Measurements from ENCODE around the gene POLL. TPM values are rescaled to one million over a fixed set of nuclear protein-coding genes. Genes with fewer than 3 reads are reported as not detected.
A peak's percentile ranks its signal among the peaks of the same experiment; 100 is the strongest.

The POLL gene
- total and polyA plus RNA-seq, 10 of the 15 experiments (the other 5 are each of a cell fraction or from before 2014, with no cell fraction given): 1.5 to 25.4 (median 13.8) TPM

GRCh38 chr10:101558204-101558603 is 29.9 kb downstream of the POLL start:
- H3K27ac ChIP-seq (ENCODE audit: control insufficient read depth, insufficient read depth): no peak overlapping the region
- no peaks in the 10 kb centered on the region for H3K27me3 ChIP-seq (replicated peaks in 1 of 2; ENCODE audit: control insufficient read depth in 2 of 2, insufficient read depth in 2 of 2, low read length in 1 of 2)
- ChIA-PET POLR2A (no interaction called here), RAD21 (ENCODE audit: unreplicated experiment) (no interaction called here), CTCF (interaction anchor here (0.6 to 5.0 kb wide), 2 partner anchors 12 to 344 kb away, joined by 3 to 17 read pairs; no protein-coding TSS in a partner anchor), SMC1A (ENCODE audit: uncharacterized antibody, unreplicated experiment) (interaction anchor here (0.9 kb wide), 1 partner anchor 25 kb away, joined by 3 read pairs; no protein-coding TSS in a partner anchor)
- H3K79me2 ChIP-seq (ENCODE audit: control insufficient read depth, insufficient read depth, low read length): no peaks in the 10 kb centered on the region
- BruUV-seq (replicated peaks): no TSS peak
- H3K4me2 ChIP-seq (ENCODE audit: control insufficient read depth, insufficient read depth): no peak overlapping the region
- no peaks in the 10 kb centered on the region for H3K9me3 ChIP-seq (replicated peaks; ENCODE audit: control insufficient read depth, insufficient read depth, low read length)
- no peak overlapping the region for H3K9ac ChIP-seq (ENCODE audit: control insufficient read depth, insufficient read depth, low read length)
- H2AFZ ChIP-seq (ENCODE audit: control insufficient read depth, low read depth, low read length): no peak overlapping the region
- TF ChIP-seq RUNX3 (IDR thresholded peaks at IDR 0.05; ENCODE audit: low read length) (peak; percentile 42; the same call in 1 of the 2 replicates), TARDBP (IDR thresholded peaks at IDR 0.05; ENCODE audit: borderline replicate concordance) (no peak)
- intact Hi-C loops (cut with micrococcal nuclease; ENCODE audit: unreplicated experiment) (no loop called here), in situ Hi-C loops (cut with MboI) (no loop called here)
- ATAC-seq (peak; percentile 44), FAIRE-seq (no peak), DNase-seq (ENCODE audit: low read depth, low spot score) (no peak)
- WGBS (ENCODE audit: insufficient coverage, insufficient replicate concordance, low lambda C conversion rate, missing lambda C conversion rate): 50% methylated on average over 2 of the region's 2 CpGs
- peaks cover 13% of the 10 kb centered on the region for H3K4me1 ChIP-seq (ENCODE audit: control insufficient read depth, insufficient read depth, low read length)
- no peaks in the 10 kb centered on the region for H4K20me1 ChIP-seq (ENCODE audit: control insufficient read depth, insufficient read depth)
- no peak overlapping the region for H3K4me3 ChIP-seq
- H3K36me3 ChIP-seq (ENCODE audit: control insufficient read depth in 2 of 2, insufficient read depth in 2 of 2, low read length in 1 of 2): peaks cover 0 to 1% of the 10 kb centered on the region in 2 experiments; a peak in 1 of 4 replicates

GRCh38 chr10:101557541-101557940 is 30.5 kb downstream of the POLL start:
- ChIA-PET CTCF (interaction anchor here (1.2 to 5.0 kb wide), 3 partner anchors 13 to 45 kb away, joined by 4 to 17 read pairs (median 4); no protein-coding TSS in a partner anchor), SMC1A (ENCODE audit: uncharacterized antibody, unreplicated experiment) (interaction anchor here (1.3 kb wide), 1 partner anchor 14 kb away, joined by 4 read pairs; no protein-coding TSS in a partner anchor), POLR2A (no interaction called here), RAD21 (ENCODE audit: unreplicated experiment) (no interaction called here)
- 96% methylated on average over 2 of the region's 2 CpGs for WGBS (ENCODE audit: insufficient coverage, insufficient replicate concordance, low lambda C conversion rate, missing lambda C conversion rate)
- Histone ChIP-seq H4K20me1 (ENCODE audit: control insufficient read depth, insufficient read depth) (no peaks in the 10 kb centered on the region), H3K27me3 (replicated peaks in 1 of 2; ENCODE audit: control insufficient read depth in 2 of 2, insufficient read depth in 2 of 2, low read length in 1 of 2) (no peaks in the 10 kb centered on the region), H3K4me1 (ENCODE audit: control insufficient read depth, insufficient read depth, low read length) (peaks cover 13% of the 10 kb centered on the region), H3K9me3 (replicated peaks; ENCODE audit: control insufficient read depth, insufficient read depth, low read length) (no peaks in the 10 kb centered on the region), H3K9ac (ENCODE audit: control insufficient read depth, insufficient read depth, low read length) (no peak overlapping the region), H3K36me3 (ENCODE audit: control insufficient read depth in 2 of 2, insufficient read depth in 2 of 2, low read length in 1 of 2) (peaks cover 0 to 1% of the 10 kb centered on the region in 2 experiments; a peak in 1 of 4 replicates), H3K79me2 (ENCODE audit: control insufficient read depth, insufficient read depth, low read length) (no peaks in the 10 kb centered on the region), H2AFZ (ENCODE audit: control insufficient read depth, low read depth, low read length) (no peak overlapping the region), H3K4me3 (no peak overlapping the region), H3K4me2 (ENCODE audit: control insufficient read depth, insufficient read depth) (no peak overlapping the region), H3K27ac (ENCODE audit: control insufficient read depth, insufficient read depth) (no peak overlapping the region)
- DNase-seq (ENCODE audit: low read depth, low spot score) (no peak), FAIRE-seq (no peak), ATAC-seq (no peak)
- BruUV-seq (replicated peaks): no TSS peak
- intact Hi-C loops (cut with micrococcal nuclease; ENCODE audit: unreplicated experiment) (no loop called here), in situ Hi-C loops (cut with MboI) (no loop called here)
- TF ChIP-seq, protein P1, sequence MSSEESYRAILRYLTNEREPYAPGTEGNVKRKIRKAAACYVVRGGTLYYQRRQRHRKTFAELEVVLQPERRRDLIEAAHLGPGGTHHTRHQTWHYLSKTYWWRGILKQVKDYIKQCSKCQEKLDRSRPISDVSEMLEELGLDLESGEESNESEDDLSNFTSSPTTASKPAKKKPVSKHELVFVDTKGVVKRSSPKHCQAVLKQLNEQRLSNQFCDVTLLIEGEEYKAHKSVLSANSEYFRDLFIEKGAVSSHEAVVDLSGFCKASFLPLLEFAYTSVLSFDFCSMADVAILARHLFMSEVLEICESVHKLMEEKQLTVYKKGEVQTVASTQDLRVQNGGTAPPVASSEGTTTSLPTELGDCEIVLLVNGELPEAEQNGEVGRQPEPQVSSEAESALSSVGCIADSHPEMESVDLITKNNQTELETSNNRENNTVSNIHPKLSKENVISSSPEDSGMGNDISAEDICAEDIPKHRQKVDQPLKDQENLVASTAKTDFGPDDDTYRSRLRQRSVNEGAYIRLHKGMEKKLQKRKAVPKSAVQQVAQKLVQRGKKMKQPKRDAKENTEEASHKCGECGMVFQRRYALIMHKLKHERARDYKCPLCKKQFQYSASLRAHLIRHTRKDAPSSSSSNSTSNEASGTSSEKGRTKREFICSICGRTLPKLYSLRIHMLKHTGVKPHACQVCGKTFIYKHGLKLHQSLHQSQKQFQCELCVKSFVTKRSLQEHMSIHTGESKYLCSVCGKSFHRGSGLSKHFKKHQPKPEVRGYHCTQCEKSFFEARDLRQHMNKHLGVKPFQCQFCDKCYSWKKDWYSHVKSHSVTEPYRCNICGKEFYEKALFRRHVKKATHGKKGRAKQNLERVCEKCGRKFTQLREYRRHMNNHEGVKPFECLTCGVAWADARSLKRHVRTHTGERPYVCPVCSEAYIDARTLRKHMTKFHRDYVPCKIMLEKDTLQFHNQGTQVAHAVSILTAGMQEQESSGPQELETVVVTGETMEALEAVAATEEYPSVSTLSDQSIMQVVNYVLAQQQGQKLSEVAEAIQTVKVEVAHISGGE (CRISPR knock-in tag; IDR thresholded peaks at IDR 0.05): no peak
- TF ChIP-seq, protein P2, sequence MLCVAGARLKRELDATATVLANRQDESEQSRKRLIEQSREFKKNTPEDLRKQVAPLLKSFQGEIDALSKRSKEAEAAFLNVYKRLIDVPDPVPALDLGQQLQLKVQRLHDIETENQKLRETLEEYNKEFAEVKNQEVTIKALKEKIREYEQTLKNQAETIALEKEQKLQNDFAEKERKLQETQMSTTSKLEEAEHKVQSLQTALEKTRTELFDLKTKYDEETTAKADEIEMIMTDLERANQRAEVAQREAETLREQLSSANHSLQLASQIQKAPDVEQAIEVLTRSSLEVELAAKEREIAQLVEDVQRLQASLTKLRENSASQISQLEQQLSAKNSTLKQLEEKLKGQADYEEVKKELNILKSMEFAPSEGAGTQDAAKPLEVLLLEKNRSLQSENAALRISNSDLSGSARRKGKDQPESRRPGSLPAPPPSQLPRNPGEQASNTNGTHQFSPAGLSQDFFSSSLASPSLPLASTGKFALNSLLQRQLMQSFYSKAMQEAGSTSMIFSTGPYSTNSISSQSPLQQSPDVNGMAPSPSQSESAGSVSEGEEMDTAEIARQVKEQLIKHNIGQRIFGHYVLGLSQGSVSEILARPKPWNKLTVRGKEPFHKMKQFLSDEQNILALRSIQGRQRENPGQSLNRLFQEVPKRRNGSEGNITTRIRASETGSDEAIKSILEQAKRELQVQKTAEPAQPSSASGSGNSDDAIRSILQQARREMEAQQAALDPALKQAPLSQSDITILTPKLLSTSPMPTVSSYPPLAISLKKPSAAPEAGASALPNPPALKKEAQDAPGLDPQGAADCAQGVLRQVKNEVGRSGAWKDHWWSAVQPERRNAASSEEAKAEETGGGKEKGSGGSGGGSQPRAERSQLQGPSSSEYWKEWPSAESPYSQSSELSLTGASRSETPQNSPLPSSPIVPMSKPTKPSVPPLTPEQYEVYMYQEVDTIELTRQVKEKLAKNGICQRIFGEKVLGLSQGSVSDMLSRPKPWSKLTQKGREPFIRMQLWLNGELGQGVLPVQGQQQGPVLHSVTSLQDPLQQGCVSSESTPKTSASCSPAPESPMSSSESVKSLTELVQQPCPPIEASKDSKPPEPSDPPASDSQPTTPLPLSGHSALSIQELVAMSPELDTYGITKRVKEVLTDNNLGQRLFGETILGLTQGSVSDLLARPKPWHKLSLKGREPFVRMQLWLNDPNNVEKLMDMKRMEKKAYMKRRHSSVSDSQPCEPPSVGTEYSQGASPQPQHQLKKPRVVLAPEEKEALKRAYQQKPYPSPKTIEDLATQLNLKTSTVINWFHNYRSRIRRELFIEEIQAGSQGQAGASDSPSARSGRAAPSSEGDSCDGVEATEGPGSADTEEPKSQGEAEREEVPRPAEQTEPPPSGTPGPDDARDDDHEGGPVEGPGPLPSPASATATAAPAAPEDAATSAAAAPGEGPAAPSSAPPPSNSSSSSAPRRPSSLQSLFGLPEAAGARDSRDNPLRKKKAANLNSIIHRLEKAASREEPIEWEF (IDR thresholded peaks at IDR 0.05; ENCODE audit: insufficient replicate concordance, low read depth, low read length): no peak
- TF ChIP-seq NRF1 (conservative IDR thresholded peaks at IDR 0.05; ENCODE audit: low read depth, low read length) (no peak), NR2C2 (IDR thresholded peaks at IDR 0.05; ENCODE audit: borderline replicate concordance, control insufficient read depth, insufficient read length, low read depth) (no peak), CHD4 (IDR thresholded peaks at IDR 0.05) (no peak), GABPA (IDR thresholded peaks at IDR 0.05; ENCODE audit: low read depth) (no peak), SIX5 (IDR thresholded peaks at IDR 0.05; ENCODE audit: low read depth, low read length, severe bottlenecking) (no peak)

Data from GM12878 (cell line).